SJSA1 (cell line): ENCODE results near the gene CTF1. TPM values are rescaled to one million over a fixed set of nuclear protein-coding genes. Genes with fewer than 3 reads are reported as not detected.
"Not testable (repeated sequence)": the region's sequence is repeated elsewhere in the genome, so short reads cannot be mapped to it uniquely, and the experiment has no call there.

Experiments used
- DNase-seq, 2 experiments: peaks; one replicate each; pipeline ENCODE4 v3.0.0-alpha.2; 2015 to 2020; ENCODE audit warnings: low spot score in 2 of 2, low read depth in 1 of 2
- H3K27ac ChIP-seq: fragments of 250-450 bp; sonication (Bioruptor Pico); 2 replicates; pipeline ENCODE4 v1.5.1; 2020; ENCODE audit warnings: mild to moderate bottlenecking, moderate library complexity
- H3K27me3 ChIP-seq: fragments of 250-450 bp; sonication (Bioruptor Pico); replicated peaks from 2 replicates; pipeline ENCODE4 v1.5.1; 2020; ENCODE audit warnings: mild to moderate bottlenecking, moderate library complexity
- H3K36me3 ChIP-seq: fragments of 250-450 bp; sonication (Bioruptor Pico); 2 replicates; pipeline ENCODE4 v1.5.1; 2020; ENCODE audit warnings: mild to moderate bottlenecking
- H3K4me1 ChIP-seq: fragments of 250-450 bp; sonication (Bioruptor Pico); replicated peaks from 2 replicates; pipeline ENCODE4 v1.6.1; 2021; ENCODE audit warnings: mild to moderate bottlenecking
- H3K4me3 ChIP-seq: fragments of 250-450 bp; sonication (Bioruptor Pico); 2 replicates; pipeline ENCODE4 v1.5.1; 2020; ENCODE audit warnings: mild to moderate bottlenecking
- H3K9me3 ChIP-seq: fragments of 250-450 bp; sonication (Bioruptor Pico); replicated peaks from 2 replicates; pipeline ENCODE4 v1.5.1; 2020; ENCODE audit warnings: mild to moderate bottlenecking
- total RNA-seq: library from RNA; depleted of rRNA; stranded (reverse); fragments of >200 nt; shearing (Covaris generic); gene quantifications from 2 replicates; pipeline ENCODE4 v1.2.3, GENCODE V29; 2014

The CTF1 gene
- total RNA-seq, 1 experiment from 2014 or later = 1.3 TPM

DNA sequence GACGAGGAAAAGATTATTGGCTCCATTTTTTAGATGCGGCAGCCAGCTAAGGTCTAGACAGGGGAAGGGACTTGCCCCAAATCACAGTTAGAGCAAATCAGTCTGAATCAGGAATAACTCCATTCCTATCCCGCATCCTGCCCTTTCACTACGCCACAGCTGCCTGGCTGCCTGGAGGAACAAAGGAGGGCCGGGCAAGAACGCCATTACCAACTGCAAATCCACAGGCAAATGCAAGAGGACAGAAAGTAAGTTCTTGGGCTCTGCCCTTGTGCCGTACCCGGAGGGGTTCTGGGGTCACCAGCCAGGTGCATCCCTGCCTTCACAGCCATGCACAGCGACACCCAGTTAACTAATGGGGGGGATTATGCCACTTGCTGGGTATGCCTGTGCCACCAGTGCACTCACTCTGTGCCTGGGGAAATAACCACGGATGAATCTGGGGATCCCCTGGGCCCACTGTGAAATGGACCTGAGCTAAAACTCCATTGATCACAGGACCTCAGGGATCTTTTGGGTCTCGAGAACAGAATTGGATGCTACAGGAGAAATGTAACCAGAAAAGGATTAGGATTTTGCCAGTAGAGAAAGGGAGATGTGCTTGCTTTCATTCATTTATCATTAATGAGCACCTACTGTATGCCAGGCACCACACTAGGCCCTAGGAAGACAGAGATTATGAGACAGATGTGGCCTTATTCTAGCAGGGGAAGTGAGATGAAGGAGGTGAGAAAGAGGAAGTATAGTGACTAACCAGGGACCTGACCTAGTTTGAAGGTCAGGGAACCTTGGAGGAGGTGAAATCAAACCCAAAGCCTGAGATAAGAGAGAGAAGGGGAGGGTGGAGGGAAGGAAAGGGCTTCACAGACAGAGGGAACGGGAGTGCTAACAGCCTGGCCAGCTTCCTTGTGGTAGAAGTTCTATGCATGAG, 20.3 kb upstream of the CTF1 start:
- peaks cover 29% of the 10 kb centered on the region for H3K36me3 ChIP-seq
- H3K9me3 ChIP-seq = no peaks in the 10 kb centered on the region
- peak overlapping the region; percentile 66 for H3K4me3 ChIP-seq
- H3K4me1 ChIP-seq = peaks cover 17% of the 10 kb centered on the region
- H3K27ac ChIP-seq = peak overlapping the region; percentile 77
- peak in 1 of 2 experiments; percentile 8 for DNase-seq
- H3K27me3 ChIP-seq = no peaks in the 10 kb centered on the region

DNA sequence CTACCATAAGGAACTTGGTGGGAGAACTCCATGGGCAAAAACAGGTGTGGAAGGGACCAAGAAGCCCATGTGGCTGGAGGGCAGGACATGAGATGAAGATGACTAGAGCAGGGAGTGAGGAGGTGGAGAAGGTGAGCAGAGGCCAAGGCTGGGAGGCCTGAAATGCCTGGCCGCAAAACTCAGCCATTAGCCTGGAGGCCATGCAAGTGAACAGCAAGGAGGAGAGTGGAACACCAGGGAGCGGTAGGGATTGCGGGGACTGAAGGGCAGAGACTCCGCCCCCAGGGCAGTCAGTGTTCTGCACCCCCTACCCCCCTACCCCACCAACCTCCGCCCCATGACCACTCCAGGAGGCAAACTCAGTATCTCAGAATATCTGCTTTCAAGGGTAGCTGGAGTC, 19.5 kb upstream of the CTF1 start:
- Histone ChIP-seq H3K27me3 (no peaks in the 10 kb centered on the region), H3K36me3 (peaks cover 25% of the 10 kb centered on the region), H3K4me1 (peaks cover 17% of the 10 kb centered on the region), H3K4me3 (no peak overlapping the region; the same call in 1 of the 2 replicates), H3K27ac (no peak overlapping the region), H3K9me3 (no peaks in the 10 kb centered on the region)
- DNase-seq = no peak

- no peak for DNase-seq
These were observed 13.7 kb upstream of the CTF1 start for GRCh38 chr16:30882429-30883310.

GRCh38 chr16:30884760-30885159, 11.7 kb upstream of the CTF1 start:
- Histone ChIP-seq H3K36me3 (peaks cover 53% of the 10 kb centered on the region), H3K4me3 (no peak overlapping the region), H3K4me1 (no peaks in the 10 kb centered on the region), H3K9me3 (no peaks in the 10 kb centered on the region), H3K27ac (no peak overlapping the region), H3K27me3 (no peaks in the 10 kb centered on the region)
- DNase-seq = no peak

More at GRCh38 chr16:30882429-30883310, 13.7 kb upstream of the CTF1 start:
- no peak overlapping the region for H3K27ac ChIP-seq
- peaks cover 47% of the 10 kb centered on the region for H3K36me3 ChIP-seq
- no peaks in the 10 kb centered on the region for H3K27me3 ChIP-seq
- no peak overlapping the region for H3K4me3 ChIP-seq
- no peaks in the 10 kb centered on the region for H3K9me3 ChIP-seq
- no peaks in the 10 kb centered on the region for H3K4me1 ChIP-seq

DNA sequence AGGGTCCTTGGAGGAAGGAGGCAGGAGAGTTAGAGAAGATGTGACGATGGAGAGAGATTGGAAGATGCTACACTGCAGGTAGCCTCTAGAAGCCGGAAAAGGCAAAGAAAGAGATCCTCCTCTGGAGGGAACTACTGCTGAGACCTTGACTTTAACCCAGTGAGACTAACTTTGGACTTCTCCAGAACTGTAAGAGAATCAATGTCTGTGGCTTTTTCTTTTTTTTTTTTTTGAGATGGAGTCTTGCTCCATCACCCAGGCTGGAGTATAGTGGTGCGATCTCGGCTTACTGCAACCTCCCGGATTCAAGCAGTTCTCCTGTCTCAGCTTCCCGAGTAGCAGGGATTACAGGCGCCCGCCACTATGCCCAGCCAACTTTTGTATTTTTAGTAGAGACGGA, 11.2 kb upstream of the CTF1 start:
- Histone ChIP-seq H3K36me3 (peaks cover 56% of the 10 kb centered on the region), H3K4me3 (no peak overlapping the region), H3K4me1 (no peaks in the 10 kb centered on the region), H3K27ac (no peak overlapping the region), H3K9me3 (no peaks in the 10 kb centered on the region), H3K27me3 (no peaks in the 10 kb centered on the region)
- no peak for DNase-seq

DNA sequence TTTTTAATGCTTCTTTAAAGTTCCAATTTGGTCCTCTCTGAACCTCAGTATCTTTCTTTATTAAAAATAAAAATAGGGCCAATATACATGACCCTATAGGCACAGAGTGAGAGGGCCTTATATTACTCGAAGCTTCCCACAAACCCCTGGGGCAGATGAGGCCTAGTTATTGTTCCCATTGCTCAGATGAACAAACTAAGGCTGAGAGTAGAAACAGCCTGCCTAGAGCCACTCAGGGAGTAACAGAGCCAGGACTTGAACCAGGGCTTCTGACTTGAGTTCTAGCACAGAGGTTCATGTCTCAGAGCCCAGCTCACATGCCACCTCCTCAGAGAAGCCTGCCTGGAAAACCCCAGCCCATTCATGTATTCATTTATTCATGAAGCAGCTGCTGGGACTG, 10.3 kb upstream of the CTF1 start:
- Histone ChIP-seq H3K27ac (no peak overlapping the region), H3K4me1 (no peaks in the 10 kb centered on the region), H3K36me3 (peaks cover 58% of the 10 kb centered on the region), H3K27me3 (no peaks in the 10 kb centered on the region), H3K9me3 (no peaks in the 10 kb centered on the region), H3K4me3 (no peak overlapping the region)
- no peak for DNase-seq

- H3K27me3 ChIP-seq = no peaks in the 10 kb centered on the region
- H3K4me3 ChIP-seq = no peak overlapping the region
- peaks cover 4% of the 10 kb centered on the region for H3K4me1 ChIP-seq
- no peak overlapping the region for H3K27ac ChIP-seq
- H3K9me3 ChIP-seq = no peaks in the 10 kb centered on the region
- H3K36me3 ChIP-seq = peaks cover 68% of the 10 kb centered on the region
- DNase-seq = no peak
These were observed 8.5 kb upstream of the CTF1 start for GRCh38 chr16:30887927-30888326.

DNA sequence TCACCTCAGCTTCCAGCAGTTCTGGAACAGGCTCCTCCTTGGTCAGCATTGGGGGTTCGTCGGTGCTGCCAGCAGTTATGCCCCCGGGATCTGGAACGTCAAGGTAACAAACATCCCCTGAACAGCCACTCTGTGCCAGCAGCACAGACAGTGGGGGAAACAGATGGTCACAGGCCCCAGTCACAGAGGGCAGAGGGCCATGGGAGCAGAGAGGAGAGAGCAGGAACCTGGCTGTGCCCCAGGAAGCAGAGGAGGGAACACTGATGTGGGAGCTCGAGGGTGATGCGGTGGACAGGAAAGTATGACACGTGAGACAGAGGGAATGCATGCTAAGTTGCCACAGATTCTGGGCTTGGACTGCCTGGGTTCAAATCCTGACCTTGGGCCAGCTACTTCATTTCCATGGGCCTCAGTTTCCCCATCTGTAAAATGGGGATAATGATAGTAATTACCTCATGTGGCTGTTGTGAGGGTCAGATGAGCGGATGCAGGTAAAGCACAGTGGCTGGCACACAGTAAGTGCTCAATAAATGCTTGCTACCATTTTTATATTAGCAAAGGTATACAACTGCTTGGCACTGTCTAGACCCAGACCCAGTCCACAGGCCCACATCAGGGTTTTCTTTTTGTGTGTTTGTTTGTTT, 7.4 kb upstream of the CTF1 start:
- Histone ChIP-seq H3K9me3 (no peaks in the 10 kb centered on the region), H3K4me3 (no peak overlapping the region), H3K27ac (no peak overlapping the region), H3K4me1 (peaks cover 12% of the 10 kb centered on the region), H3K27me3 (no peaks in the 10 kb centered on the region), H3K36me3 (peaks cover 72% of the 10 kb centered on the region)
- no peak for DNase-seq

GRCh38 chr16:30889721-30890120, 6.7 kb upstream of the CTF1 start:
- Histone ChIP-seq H3K4me3 (no peak overlapping the region), H3K27ac (no peak overlapping the region), H3K9me3 (no peaks in the 10 kb centered on the region), H3K4me1 (peaks cover 19% of the 10 kb centered on the region), H3K27me3 (no peaks in the 10 kb centered on the region), H3K36me3 (peaks cover 70% of the 10 kb centered on the region)
- DNase-seq = no peak

- not testable (repeated sequence) for H3K4me3 ChIP-seq, DNase-seq, H3K27me3 ChIP-seq, H3K9me3 ChIP-seq, H3K27ac ChIP-seq
- H3K36me3 ChIP-seq = peaks cover 55% of the 10 kb centered on the region
- peaks cover 33% of the 10 kb centered on the region for H3K4me1 ChIP-seq
These were observed 5.2 kb upstream of the CTF1 start for GRCh38 chr16:30891043-30891823.

- peaks cover 40% of the 10 kb centered on the region for H3K36me3 ChIP-seq
- H3K4me3 ChIP-seq = peak overlapping the region; percentile 85
- no peaks in the 10 kb centered on the region for H3K9me3 ChIP-seq
- H3K4me1 ChIP-seq = peaks cover 44% of the 10 kb centered on the region
- no peaks in the 10 kb centered on the region for H3K27me3 ChIP-seq
- no peak for DNase-seq
- no peak overlapping the region for H3K27ac ChIP-seq
These were observed 3.6 kb upstream of the CTF1 start for GRCh38 chr16:30892670-30893416.

DNA sequence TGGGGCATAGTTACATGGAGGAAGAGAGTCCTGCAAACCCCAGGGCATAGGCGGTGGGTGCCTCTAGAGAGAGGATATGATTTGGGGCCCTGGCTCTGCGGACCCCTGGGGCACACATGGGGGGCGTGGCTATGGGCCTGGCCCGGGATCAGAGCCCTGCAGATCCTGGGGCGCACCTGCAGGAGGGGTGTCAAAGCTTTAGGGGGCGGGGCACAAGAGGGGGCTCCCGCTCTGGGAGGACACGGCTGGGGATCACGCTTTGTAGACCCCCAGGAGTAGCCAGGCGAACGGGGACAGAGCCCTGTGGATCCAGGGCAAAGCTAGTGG, 3.0 kb upstream of the CTF1 start:
- Histone ChIP-seq H3K36me3 (peaks cover 36% of the 10 kb centered on the region), H3K27me3 (no peaks in the 10 kb centered on the region), H3K27ac (peak overlapping the region; percentile 54), H3K4me3 (peak overlapping the region; percentile 85), H3K4me1 (peaks cover 44% of the 10 kb centered on the region), H3K9me3 (no peaks in the 10 kb centered on the region)
- DNase-seq = no peak
